ENCODE results near the gene SELPLG.

DNA sequence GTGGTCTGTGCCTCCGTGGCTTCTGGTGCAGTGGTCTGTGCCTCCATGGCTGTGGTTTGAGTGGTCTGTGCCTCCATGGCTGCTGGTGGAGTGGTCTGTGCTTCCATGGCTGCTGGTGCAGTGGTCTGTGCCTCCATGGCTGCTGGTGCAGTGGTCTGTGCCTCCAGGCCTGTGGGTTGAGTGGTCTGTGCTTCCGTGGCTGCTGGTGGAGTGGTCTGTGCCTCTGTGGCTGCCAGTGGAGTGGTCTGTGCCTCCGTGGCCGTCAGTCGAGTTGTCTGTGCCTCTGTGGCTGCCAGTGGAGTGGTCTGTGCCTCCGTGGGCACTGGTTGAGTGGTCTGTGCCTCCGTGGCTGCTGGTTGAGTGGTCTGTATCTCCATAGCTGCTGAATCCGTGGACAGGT, 10.1 kb downstream of the SELPLG start:
- TF ChIP-seq, protein P1, sequence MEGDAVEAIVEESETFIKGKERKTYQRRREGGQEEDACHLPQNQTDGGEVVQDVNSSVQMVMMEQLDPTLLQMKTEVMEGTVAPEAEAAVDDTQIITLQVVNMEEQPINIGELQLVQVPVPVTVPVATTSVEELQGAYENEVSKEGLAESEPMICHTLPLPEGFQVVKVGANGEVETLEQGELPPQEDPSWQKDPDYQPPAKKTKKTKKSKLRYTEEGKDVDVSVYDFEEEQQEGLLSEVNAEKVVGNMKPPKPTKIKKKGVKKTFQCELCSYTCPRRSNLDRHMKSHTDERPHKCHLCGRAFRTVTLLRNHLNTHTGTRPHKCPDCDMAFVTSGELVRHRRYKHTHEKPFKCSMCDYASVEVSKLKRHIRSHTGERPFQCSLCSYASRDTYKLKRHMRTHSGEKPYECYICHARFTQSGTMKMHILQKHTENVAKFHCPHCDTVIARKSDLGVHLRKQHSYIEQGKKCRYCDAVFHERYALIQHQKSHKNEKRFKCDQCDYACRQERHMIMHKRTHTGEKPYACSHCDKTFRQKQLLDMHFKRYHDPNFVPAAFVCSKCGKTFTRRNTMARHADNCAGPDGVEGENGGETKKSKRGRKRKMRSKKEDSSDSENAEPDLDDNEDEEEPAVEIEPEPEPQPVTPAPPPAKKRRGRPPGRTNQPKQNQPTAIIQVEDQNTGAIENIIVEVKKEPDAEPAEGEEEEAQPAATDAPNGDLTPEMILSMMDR (IDR thresholded peaks at IDR 0.05) = no peak
- TF ChIP-seq EZH2 (IDR thresholded peaks at IDR 0.05; ENCODE audit: borderline replicate concordance, insufficient read depth, low read depth, low read length, poor library complexity, severe bottlenecking) = no peak
